Colonic mucosa (tissue), 4 donors: Measurements from ENCODE around the gene ADRA2C. TPM values are rescaled to one million over a fixed set of nuclear protein-coding genes. Genes with fewer than 3 reads are reported as not detected.

Experiments
- DNase-seq: peaks from one replicate; pipeline ENCODE4 v3.0.0-alpha.2; 2020
- H3K27ac ChIP-seq: fragments of 200-600 bp; one replicate; pipeline ENCODE4 v1.8.0; 2021
- H3K27me3 ChIP-seq: fragments of 200-600 bp; one replicate; pipeline ENCODE4 v1.8.0; 2021
- H3K36me3 ChIP-seq: fragments of 200-600 bp; one replicate; pipeline ENCODE4 v1.8.0; 2021
- H3K4me1 ChIP-seq: fragments of 200-600 bp; one replicate; pipeline ENCODE4 v1.8.0; 2021; ENCODE audit warnings: mild to moderate bottlenecking
- H3K4me3 ChIP-seq: fragments of 200-600 bp; one replicate; pipeline ENCODE4 v1.8.0; 2021
- H3K9ac ChIP-seq, 2 donors: one replicate each; pipeline ENCODE4 v1.7.0; 2013; ENCODE audit warnings: control low read depth in 2 of 2, low read depth in 2 of 2, low read length in 2 of 2
- H3K9me3 ChIP-seq: fragments of 200-600 bp; one replicate; pipeline ENCODE4 v1.8.0; 2021
- CTCF ChIP-seq: fragments of 200-600 bp; IDR thresholded peaks from one replicate; pipeline ENCODE4 v1.8.0; 2022; ENCODE audit warnings: antibody characterized with exemption, mild to moderate bottlenecking
- intact Hi-C: fragments of 100-400 bp; cut with DNase I; formaldehyde crosslinking; loops from one replicate; pipeline ENCODE4 v1.14.1; 2022
- total RNA-seq, 2 donors: library from RNA; stranded (reverse); fragmentation: NEBNext Ultra II Directional in 1 of 2; extraction: Animal tissue kit (Norgen Biotek cat#: 25700) in 1 of 2; gene quantifications; one replicate each; pipeline ENCODE4 v1.2.1, GENCODE V29; 2021
- donor health status: healthy.
- donor health status: DM: no; HTN: no; CAD: no.
- donor health status: DM: no; HTN: no; CAD: no.

ADRA2C gene
- total RNA-seq, 2 donors from 2014 or later = 0.61 to 0.69 TPM

- Histone ChIP-seq H3K9me3 (no peaks in the 10 kb centered on the region), H3K27ac (no peak overlapping the region), H3K4me1 (no peaks in the 10 kb centered on the region), H3K9ac (no peak overlapping the region), H3K27me3 (no peaks in the 10 kb centered on the region), H3K4me3 (no peak overlapping the region), H3K36me3 (no peaks in the 10 kb centered on the region)
- intact Hi-C loops = no loop called here
- TF ChIP-seq CTCF = no peak
- no peak for DNase-seq
These were observed 15.9 kb upstream of the ADRA2C start for GRCh38 chr4:3750334-3750733.

GRCh38 chr4:3752022-3752421 is 14.2 kb upstream of the ADRA2C start:
- intact Hi-C loops = no loop called here
- Histone ChIP-seq H3K4me3 (no peak overlapping the region), H3K27ac (no peak overlapping the region), H3K9me3 (no peaks in the 10 kb centered on the region), H3K36me3 (no peaks in the 10 kb centered on the region), H3K9ac (no peak overlapping the region), H3K27me3 (no peaks in the 10 kb centered on the region), H3K4me1 (no peaks in the 10 kb centered on the region)
- TF ChIP-seq CTCF = no peak
- no peak for DNase-seq

- no peak for DNase-seq
- no peaks in the 10 kb centered on the region for H3K4me1 ChIP-seq
- H3K9ac ChIP-seq = no peak overlapping the region
- H3K27me3 ChIP-seq = no peaks in the 10 kb centered on the region
- H3K36me3 ChIP-seq = no peaks in the 10 kb centered on the region
- intact Hi-C loops = no loop called here
- no peak overlapping the region for H3K27ac ChIP-seq
- no peak for TF ChIP-seq CTCF
- H3K4me3 ChIP-seq = no peak overlapping the region
- H3K9me3 ChIP-seq = no peaks in the 10 kb centered on the region
These were observed 12.3 kb upstream of the ADRA2C start for GRCh38 chr4:3753726-3754412.

GRCh38 chr4:3756343-3757059 is 9.7 kb upstream of the ADRA2C start:
- H3K9me3 ChIP-seq = no peaks in the 10 kb centered on the region
- no peak for TF ChIP-seq CTCF
- H3K4me1 ChIP-seq = no peaks in the 10 kb centered on the region
- no peaks in the 10 kb centered on the region for H3K27me3 ChIP-seq
- intact Hi-C loops = no loop called here
- no peak overlapping the region for H3K4me3 ChIP-seq
- DNase-seq = no peak
- no peak overlapping the region for H3K9ac ChIP-seq
- no peaks in the 10 kb centered on the region for H3K36me3 ChIP-seq
- no peak overlapping the region for H3K27ac ChIP-seq

- Histone ChIP-seq H3K27me3 (no peaks in the 10 kb centered on the region), H3K36me3 (no peaks in the 10 kb centered on the region), H3K27ac (no peak overlapping the region), H3K4me3 (no peak overlapping the region), H3K4me1 (no peaks in the 10 kb centered on the region), H3K9me3 (no peaks in the 10 kb centered on the region), H3K9ac (no peak overlapping the region)
- TF ChIP-seq CTCF = no peak
- intact Hi-C loops = no loop called here
- no peak for DNase-seq
These were observed 6.9 kb upstream of the ADRA2C start for GRCh38 chr4:3759236-3759635.
